ENCODE measurements around the gene INTS11. TPM values are rescaled to one million over a fixed set of nuclear protein-coding genes. Genes with fewer than 3 reads are reported as not detected.

Gene INTS11
- polyA plus RNA-seq, 1 experiment: 52.8 TPM

GRCh38 chr1:1340791-1341548, 16.5 kb upstream of the INTS11 start:
- no peak for DNase-seq (ENCODE audit: low read depth, low spot score)
- no peak for TF ChIP-seq CTCF (IDR thresholded peaks at IDR 0.05; ENCODE audit: low read depth, low read length)
- Histone ChIP-seq H3K27me3 (ENCODE audit: control insufficient read depth, insufficient read depth, low read length) (no peaks in the 10 kb centered on the region), H3K27ac (ENCODE audit: low read depth, low read length) (no peak overlapping the region), H3K9me3 (ENCODE audit: control insufficient read depth, insufficient read depth, low read length) (peaks cover 3% of the 10 kb centered on the region; the same call in 1 of the 2 replicates), H3K4me3 (ENCODE audit: low read depth, low read length) (no peak overlapping the region)
- ChIA-PET CTCF (no interaction called here), POLR2A (no interaction called here)

DNA sequence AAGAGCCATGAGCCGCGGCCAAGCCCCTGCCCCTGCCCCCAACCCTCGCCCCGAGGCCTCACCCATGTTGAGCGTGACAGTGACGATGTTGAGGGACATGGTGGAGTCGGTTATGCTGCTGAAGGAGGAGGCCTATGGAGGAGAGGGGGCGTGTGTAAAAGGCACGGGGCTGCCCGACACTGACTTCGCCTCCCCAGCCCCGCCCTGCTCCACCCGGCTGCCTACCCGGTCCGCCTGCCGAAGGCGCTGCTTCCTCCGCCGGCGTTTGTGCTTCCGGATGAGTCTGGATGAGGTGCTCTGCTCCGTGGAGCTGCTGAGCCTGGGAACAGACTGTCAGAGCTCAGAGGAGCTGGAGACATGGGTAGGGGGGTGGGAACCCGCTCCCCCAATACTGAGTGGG, 15.7 kb upstream of the INTS11 start:
- CTCF ChIA-PET: no interaction called here

DNA sequence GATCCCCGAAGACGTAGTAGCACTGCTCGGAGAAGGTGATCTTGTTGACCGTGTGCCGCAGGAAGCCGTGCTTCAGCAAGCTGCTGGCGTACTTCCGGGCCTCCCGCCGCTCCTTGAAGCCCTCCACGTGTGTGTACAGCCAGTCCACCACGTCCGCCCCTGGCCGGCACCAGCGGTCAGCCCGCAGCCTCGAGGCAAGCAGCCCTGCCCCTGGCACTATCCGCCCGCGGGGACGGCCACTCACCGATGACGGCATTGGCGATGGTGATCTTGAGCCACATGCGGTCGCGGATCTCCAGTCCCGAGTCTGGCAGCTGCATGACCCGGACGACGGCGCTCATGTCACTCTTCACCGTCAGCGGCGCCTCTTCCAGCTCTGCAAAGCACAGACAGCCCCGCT, 13.8 kb upstream of the INTS11 start:
- no peaks in the 10 kb centered on the region for H3K27me3 ChIP-seq (ENCODE audit: control insufficient read depth, insufficient read depth, low read length)
- no peak overlapping the region for H3K27ac ChIP-seq (ENCODE audit: low read depth, low read length)
- no peak overlapping the region for H3K4me3 ChIP-seq (ENCODE audit: low read depth, low read length)
- ChIA-PET POLR2A (no interaction called here), CTCF (no interaction called here)
- DNase-seq (ENCODE audit: low read depth, low spot score): no peak
- no peak for TF ChIP-seq CTCF (IDR thresholded peaks at IDR 0.05; ENCODE audit: low read depth, low read length)
- H3K9me3 ChIP-seq (ENCODE audit: control insufficient read depth, insufficient read depth, low read length): peaks cover 3% of the 10 kb centered on the region; the same call in 1 of the 2 replicates

More for the DNA sequence above, 15.7 kb upstream of the INTS11 start:
- no peak overlapping the region for H3K4me3 ChIP-seq (ENCODE audit: low read depth, low read length)
- DNase-seq (ENCODE audit: low read depth, low spot score): no peak
- no peaks in the 10 kb centered on the region for H3K27me3 ChIP-seq (ENCODE audit: control insufficient read depth, insufficient read depth, low read length)
- POLR2A ChIA-PET: interaction anchor here (1.1 kb wide), 1 partner anchor 10 kb away, joined by 3 read pairs; no protein-coding TSS in a partner anchor
- no peak for TF ChIP-seq CTCF (IDR thresholded peaks at IDR 0.05; ENCODE audit: low read depth, low read length)
- H3K9me3 ChIP-seq (ENCODE audit: control insufficient read depth, insufficient read depth, low read length): peaks cover 3% of the 10 kb centered on the region; the same call in 1 of the 2 replicates
- H3K27ac ChIP-seq (ENCODE audit: low read depth, low read length): no peak overlapping the region

GRCh38 chr1:1337793-1338147, 13.3 kb upstream of the INTS11 start:
- no peak overlapping the region for H3K27ac ChIP-seq (ENCODE audit: low read depth, low read length)
- no peak for DNase-seq (ENCODE audit: low read depth, low spot score)
- H3K4me3 ChIP-seq (ENCODE audit: low read depth, low read length): no peak overlapping the region
- ChIA-PET CTCF (no interaction called here), POLR2A (no interaction called here)
- H3K9me3 ChIP-seq (ENCODE audit: control insufficient read depth, insufficient read depth, low read length): peaks cover 3% of the 10 kb centered on the region; the same call in 1 of the 2 replicates
- no peak for TF ChIP-seq CTCF (IDR thresholded peaks at IDR 0.05; ENCODE audit: low read depth, low read length)
- H3K27me3 ChIP-seq (ENCODE audit: control insufficient read depth, insufficient read depth, low read length): no peaks in the 10 kb centered on the region

GRCh38 chr1:1336931-1337792, 12.7 kb upstream of the INTS11 start:
- POLR2A ChIA-PET: no interaction called here

More at GRCh38 chr1:1336931-1337792, 12.7 kb upstream of the INTS11 start:
- Histone ChIP-seq H3K4me3 (ENCODE audit: low read depth, low read length) (no peak overlapping the region), H3K27me3 (ENCODE audit: control insufficient read depth, insufficient read depth, low read length) (no peaks in the 10 kb centered on the region), H3K9me3 (ENCODE audit: control insufficient read depth, insufficient read depth, low read length) (peaks cover 3% of the 10 kb centered on the region; the same call in 1 of the 2 replicates), H3K27ac (ENCODE audit: low read depth, low read length) (no peak overlapping the region)
- DNase-seq (ENCODE audit: low read depth, low spot score): no peak
- TF ChIP-seq CTCF (IDR thresholded peaks at IDR 0.05; ENCODE audit: low read depth, low read length): no peak
- CTCF ChIA-PET: no interaction called here
